GM19099 (cell line): ENCODE results near the gene PTPRF.

Experiments
- POLR2A ChIP-seq: IDR thresholded peaks from 3 replicates; pipeline ENCODE4 v1.6.1; 2011; ENCODE audit warnings: low read depth; ENCODE audit not compliant: insufficient read length; ENCODE audit errors: extremely low read depth

The PTPRF gene

GRCh38 chr1:43509007-43509739 lies 21.5 kb upstream of the PTPRF start:
- TF ChIP-seq POLR2A, result no peak

- no peak for TF ChIP-seq POLR2A
Measured at GRCh38 chr1:43509740-43510375, 20.8 kb upstream of the PTPRF start.

- TF ChIP-seq POLR2A, result no peak
Measured at GRCh38 chr1:43510621-43511020, 20.1 kb upstream of the PTPRF start.

GRCh38 chr1:43511394-43511793 lies 19.3 kb upstream of the PTPRF start:
- TF ChIP-seq POLR2A, result no peak

- no peak for TF ChIP-seq POLR2A
Measured at GRCh38 chr1:43512133-43512532, 18.6 kb upstream of the PTPRF start.

- no peak for TF ChIP-seq POLR2A
Measured at GRCh38 chr1:43512681-43513080, 18.0 kb upstream of the PTPRF start.

- no peak for TF ChIP-seq POLR2A
Measured at GRCh38 chr1:43513471-43514173, 17.1 kb upstream of the PTPRF start.

- no peak for TF ChIP-seq POLR2A
Measured at GRCh38 chr1:43518935-43519686, 11.6 kb upstream of the PTPRF start.

GRCh38 chr1:43520100-43520778 lies 10.4 kb upstream of the PTPRF start:
- no peak for TF ChIP-seq POLR2A

- no peak for TF ChIP-seq POLR2A
Measured at GRCh38 chr1:43521078-43521477, 9.6 kb upstream of the PTPRF start.

GRCh38 chr1:43521756-43522155 lies 8.9 kb upstream of the PTPRF start:
- no peak for TF ChIP-seq POLR2A

GRCh38 chr1:43522431-43522775 lies 8.3 kb upstream of the PTPRF start:
- TF ChIP-seq POLR2A, result no peak

- TF ChIP-seq POLR2A, result no peak
Measured at GRCh38 chr1:43522776-43523480, 7.8 kb upstream of the PTPRF start.

- no peak for TF ChIP-seq POLR2A
Measured at GRCh38 chr1:43524804-43525203, 5.9 kb upstream of the PTPRF start.
